AG10803 (cell line): Measurements from ENCODE around the gene XRN2.

Experiments used
- DNase-seq: peaks from one replicate; pipeline ENCODE4 v3.0.0; 2010; ENCODE audit warnings: low read depth
- H3K4me3 ChIP-seq: 2 replicates; pipeline ENCODE4 v1.5.1; 2011; ENCODE audit warnings: mild to moderate bottlenecking, low read length, control low read depth
- CTCF ChIP-seq: conservative IDR thresholded peaks from 2 replicates; pipeline ENCODE4 v1.5.1; 2011; ENCODE audit warnings: mild to moderate bottlenecking, low read length, control low read depth, inconsistent platforms

XRN2 gene

GRCh38 chr20:21279706-21280521 lies 23.2 kb upstream of the XRN2 start:
- DNase-seq: no peak
- TF ChIP-seq CTCF: no peak
- no peak overlapping the region for H3K4me3 ChIP-seq

GRCh38 chr20:21280522-21281016 lies 22.6 kb upstream of the XRN2 start:
- TF ChIP-seq CTCF: no peak
- no peak overlapping the region for H3K4me3 ChIP-seq
- no peak for DNase-seq

GRCh38 chr20:21286775-21287174 lies 16.4 kb upstream of the XRN2 start:
- no peak overlapping the region for H3K4me3 ChIP-seq
- no peak for TF ChIP-seq CTCF
- no peak for DNase-seq

- TF ChIP-seq CTCF: no peak
Observed at GRCh38 chr20:21288587-21289370, 14.4 kb upstream of the XRN2 start.

GRCh38 chr20:21289651-21290050 lies 13.5 kb upstream of the XRN2 start:
- TF ChIP-seq CTCF: no peak
- H3K4me3 ChIP-seq: no peak overlapping the region
- DNase-seq: no peak

More at GRCh38 chr20:21288587-21289370, 14.4 kb upstream of the XRN2 start:
- no peak overlapping the region for H3K4me3 ChIP-seq
- no peak for DNase-seq

GRCh38 chr20:21291026-21291425 lies 12.1 kb upstream of the XRN2 start:
- DNase-seq: no peak
- TF ChIP-seq CTCF: no peak

More at GRCh38 chr20:21291026-21291425, 12.1 kb upstream of the XRN2 start:
- H3K4me3 ChIP-seq: no peak overlapping the region
